NB4 (cell line): ENCODE measurements around the gene CUTA.

Experiments used
- DNase-seq: peaks from one replicate; pipeline ENCODE4 v3.0.0; 2010; ENCODE audit warnings: low read depth
- H3K4me3 ChIP-seq: one replicate; pipeline ENCODE4 v1.5.1; 2011; ENCODE audit warnings: mild to moderate bottlenecking, low read depth, low read length, moderate library complexity
- MYC ChIP-seq: IDR thresholded peaks from 2 replicates; pipeline ENCODE4 v1.6.1; 2011; ENCODE audit warnings: low read depth, low read length
- POLR2A ChIP-seq: IDR thresholded peaks from 2 replicates; pipeline ENCODE4 v1.6.1; 2011; ENCODE audit warnings: mild to moderate bottlenecking; ENCODE audit not compliant: insufficient read length; ENCODE audit errors: extremely low read depth
- TF ChIP-seq, protein P1 (sequence below): IDR thresholded peaks from 2 replicates; pipeline ENCODE4 v1.6.1; 2011; ENCODE audit warnings: low read depth, low read length
- TF ChIP-seq, protein P2 (sequence below): IDR thresholded peaks from one replicate; pipeline ENCODE4 v1.5.1; 2012; ENCODE audit warnings: low read depth, low read length

Gene CUTA

DNA sequence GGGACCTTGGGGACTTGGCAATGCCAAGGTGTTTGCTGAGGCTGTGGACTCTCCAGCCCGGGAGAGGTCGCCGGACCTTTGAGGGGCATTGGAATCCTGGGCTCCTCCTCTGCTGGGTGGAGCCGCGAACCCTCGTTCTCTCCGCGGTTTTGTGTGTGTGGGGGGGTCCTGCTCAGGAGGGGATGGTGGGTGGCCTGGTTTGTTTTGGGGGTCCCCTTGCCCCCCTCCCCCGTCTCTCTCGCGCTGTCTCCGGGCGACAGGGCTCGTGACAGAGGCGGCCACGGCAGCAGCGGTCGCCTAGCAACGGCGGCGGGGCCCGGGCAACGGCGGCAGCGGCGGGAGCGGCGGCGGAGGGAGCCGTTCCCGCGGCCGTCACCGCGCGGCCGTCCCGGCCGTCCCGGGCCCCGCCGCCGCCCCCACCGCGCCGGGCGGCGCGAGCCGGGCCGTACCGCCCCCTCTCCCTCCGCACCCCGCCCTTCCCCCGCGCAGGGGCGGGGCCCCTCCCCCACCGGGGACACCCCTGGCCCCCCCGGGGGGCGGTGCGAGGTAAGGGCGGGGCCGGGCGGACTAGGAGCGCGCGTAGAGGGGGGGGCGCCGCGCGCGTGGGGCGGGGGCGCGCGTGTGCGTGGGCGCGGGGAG is 9.8 kb upstream of the CUTA start:
- peak overlapping the region; percentile 51 for H3K4me3 ChIP-seq
- DNase-seq: peak; percentile 47
- TF ChIP-seq POLR2A: no peak
- no peak for TF ChIP-seq MYC
- TF ChIP-seq, protein P1, sequence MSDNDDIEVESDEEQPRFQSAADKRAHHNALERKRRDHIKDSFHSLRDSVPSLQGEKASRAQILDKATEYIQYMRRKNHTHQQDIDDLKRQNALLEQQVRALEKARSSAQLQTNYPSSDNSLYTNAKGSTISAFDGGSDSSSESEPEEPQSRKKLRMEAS: no peak
- TF ChIP-seq, protein P2, sequence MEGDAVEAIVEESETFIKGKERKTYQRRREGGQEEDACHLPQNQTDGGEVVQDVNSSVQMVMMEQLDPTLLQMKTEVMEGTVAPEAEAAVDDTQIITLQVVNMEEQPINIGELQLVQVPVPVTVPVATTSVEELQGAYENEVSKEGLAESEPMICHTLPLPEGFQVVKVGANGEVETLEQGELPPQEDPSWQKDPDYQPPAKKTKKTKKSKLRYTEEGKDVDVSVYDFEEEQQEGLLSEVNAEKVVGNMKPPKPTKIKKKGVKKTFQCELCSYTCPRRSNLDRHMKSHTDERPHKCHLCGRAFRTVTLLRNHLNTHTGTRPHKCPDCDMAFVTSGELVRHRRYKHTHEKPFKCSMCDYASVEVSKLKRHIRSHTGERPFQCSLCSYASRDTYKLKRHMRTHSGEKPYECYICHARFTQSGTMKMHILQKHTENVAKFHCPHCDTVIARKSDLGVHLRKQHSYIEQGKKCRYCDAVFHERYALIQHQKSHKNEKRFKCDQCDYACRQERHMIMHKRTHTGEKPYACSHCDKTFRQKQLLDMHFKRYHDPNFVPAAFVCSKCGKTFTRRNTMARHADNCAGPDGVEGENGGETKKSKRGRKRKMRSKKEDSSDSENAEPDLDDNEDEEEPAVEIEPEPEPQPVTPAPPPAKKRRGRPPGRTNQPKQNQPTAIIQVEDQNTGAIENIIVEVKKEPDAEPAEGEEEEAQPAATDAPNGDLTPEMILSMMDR: no peak

DNA sequence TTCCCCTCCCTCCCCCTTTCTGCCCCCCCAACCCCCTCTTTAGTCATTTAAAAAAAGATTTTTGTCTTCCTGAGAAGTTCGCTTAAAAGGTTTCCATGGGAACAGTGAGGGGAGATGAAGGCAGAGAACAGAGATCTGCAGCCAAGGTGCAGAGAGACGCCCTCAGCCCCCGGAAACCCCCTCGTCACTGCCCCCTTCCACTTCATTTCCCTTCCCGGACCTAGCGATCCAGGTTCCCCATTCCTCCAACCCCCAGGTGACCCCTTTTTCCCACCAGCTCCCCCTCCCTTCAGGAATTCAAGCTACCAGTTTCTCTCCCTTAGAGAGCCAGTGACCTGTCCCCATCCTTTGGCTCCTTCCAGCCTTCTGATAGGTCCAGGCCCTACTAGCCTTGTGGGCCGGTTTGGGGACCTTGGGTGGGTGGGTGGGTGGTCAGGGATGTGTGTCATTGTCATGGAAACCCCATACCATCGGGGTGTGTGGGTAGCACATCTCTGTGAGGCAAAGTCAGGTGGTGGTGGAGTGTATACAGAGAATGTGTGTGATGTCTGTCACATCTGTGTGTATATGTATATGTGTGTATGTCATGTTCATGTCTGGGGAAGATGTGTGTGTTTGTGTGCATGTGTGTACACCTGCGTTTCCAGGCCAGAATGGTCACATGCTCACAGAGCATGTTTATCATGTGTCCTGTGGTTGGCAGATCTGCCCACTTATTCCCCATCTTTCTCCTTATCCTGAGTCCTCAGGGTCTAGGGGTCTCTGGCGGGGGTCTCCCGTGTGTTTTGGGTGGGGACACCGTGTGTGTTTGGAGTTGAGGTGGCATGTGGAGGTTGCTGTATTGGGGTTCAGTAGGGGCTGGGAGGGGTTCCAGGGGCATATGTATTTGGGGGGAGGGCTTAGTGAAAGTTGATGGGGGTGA is 8.9 kb upstream of the CUTA start:
- TF ChIP-seq POLR2A (no peak), MYC (no peak)
- TF ChIP-seq, protein P2: no peak
- TF ChIP-seq, protein P1: no peak
- H3K4me3 ChIP-seq: peak overlapping the region; percentile 93
- peak; percentile 26 for DNase-seq

DNA sequence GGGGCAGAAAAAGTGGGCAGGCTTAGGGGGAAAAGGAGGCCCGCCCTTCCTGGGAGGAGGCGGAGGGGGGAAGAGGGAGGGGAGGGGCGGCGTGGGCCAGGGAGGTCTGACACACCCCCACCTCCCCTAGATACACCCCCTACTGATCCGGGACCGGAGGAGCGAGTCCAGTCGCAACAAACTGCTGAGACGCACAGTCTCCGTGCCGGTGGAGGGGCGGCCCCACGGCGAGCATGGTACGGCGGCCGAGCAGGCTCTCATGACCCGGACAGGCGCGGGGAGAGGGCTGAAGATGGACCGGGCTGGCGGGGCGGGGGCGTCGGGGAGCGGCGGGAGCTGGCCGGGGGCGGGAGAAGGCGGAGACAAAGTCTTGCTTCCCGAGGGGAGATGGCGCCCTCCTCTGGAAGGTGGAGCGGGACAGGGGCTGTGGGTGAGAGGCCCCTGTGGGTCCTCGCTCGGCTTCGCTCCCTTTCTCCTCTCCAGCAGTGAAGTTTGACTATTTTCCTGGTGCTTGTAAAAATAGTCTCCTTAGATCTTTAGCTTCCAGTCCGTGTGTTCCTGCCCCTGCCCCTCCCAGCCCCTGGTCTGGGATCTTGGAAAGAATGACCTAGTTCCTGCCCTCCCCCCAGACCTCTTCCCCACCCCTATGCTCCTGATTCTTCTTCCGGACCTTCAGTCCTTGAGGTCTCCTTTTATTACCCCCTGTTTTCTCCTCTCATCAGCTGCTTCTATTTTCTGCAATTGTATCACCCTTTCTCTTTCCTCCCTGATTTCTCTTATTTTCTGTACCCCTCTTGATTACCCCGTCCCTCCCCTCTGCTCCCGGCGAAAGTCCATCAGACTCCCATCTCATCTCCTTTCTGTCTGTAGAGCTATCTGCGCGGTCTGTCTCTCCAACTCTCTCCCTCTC is 8.0 kb upstream of the CUTA start:
- DNase-seq: peak; percentile 93
- TF ChIP-seq, protein P2: peak; percentile 62
- TF ChIP-seq MYC (peak; percentile 93), POLR2A (no peak)
- TF ChIP-seq, protein P1: peak; percentile 72
- peak overlapping the region; percentile 93 for H3K4me3 ChIP-seq

DNA sequence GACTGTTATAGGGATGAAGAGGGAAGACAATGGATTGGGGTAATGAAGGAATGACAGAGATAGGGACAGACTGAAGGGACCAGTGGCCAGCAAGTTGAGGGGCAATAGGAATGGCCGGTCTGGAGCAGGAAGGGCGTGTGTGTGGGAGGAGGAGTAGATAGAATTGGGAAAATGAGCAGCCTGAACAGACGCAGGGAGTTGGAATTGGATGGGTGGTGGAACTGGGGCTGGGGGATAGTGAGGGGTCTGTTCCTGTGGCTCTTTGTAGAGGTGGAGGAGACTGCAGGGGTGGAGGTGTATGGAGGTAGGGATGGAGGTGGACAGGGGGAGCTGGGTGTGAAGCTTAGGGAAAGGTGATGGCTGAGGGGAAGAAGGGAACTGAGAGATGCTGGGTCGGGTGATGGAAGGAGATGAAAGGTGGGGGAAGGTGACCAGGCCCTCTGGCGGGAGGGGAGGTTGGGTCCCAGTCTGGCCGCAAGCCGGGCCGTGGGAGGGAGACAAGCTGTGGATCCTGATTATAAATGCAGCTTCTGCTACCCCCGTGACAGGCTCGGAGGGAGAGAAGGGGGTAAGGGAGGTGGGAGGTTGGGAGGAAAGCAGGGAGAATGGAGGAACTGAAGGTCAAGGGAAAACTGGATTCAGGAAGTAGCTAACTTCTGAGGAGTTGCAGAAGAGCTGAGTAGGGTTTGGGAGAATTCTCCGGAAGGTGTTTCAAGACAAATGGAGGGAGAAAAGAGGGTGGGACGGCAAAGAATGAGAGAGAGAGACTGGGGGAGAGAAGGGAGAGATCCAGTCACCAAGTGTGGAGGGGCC is 7.2 kb upstream of the CUTA start:
- H3K4me3 ChIP-seq: peak overlapping the region; percentile 93
- no peak for DNase-seq
- no peak for TF ChIP-seq MYC

DNA sequence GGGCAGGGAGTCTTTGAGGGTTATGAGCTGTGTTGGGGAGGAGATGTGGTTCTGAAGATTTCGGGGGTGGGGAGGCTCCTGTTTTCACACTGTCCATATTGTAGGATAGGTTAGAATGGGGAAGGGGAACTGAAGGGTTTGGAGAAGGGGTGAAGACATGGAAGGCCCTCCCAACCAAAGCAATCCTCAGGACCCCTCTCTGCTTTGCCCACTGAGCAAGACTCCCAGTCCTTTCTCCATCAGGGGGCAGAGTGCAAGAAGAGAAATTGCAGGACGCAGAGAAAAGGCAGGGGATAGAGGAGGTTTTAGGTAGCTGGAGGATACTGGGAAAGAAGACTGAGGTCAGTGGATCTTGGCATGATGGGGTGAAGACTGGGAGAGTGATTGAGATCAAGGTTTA is 5.9 kb upstream of the CUTA start:
- no peak overlapping the region for H3K4me3 ChIP-seq
- no peak for DNase-seq
- TF ChIP-seq POLR2A: no peak
- no peak for TF ChIP-seq MYC
- TF ChIP-seq, protein P1: no peak
- TF ChIP-seq, protein P2: no peak
